Colonic mucosa (tissue), 4 donors: Measurements from ENCODE around the gene MND1. TPM values are rescaled to one million over a fixed set of nuclear protein-coding genes. Genes with fewer than 3 reads are reported as not detected.
"Not testable (repeated sequence)": the region's sequence is repeated elsewhere in the genome, so short reads cannot be mapped to it uniquely, and the experiment has no call there.

Experiments used
- DNase-seq: peaks from one replicate; pipeline ENCODE4 v3.0.0-alpha.2; 2020
- H3K27ac ChIP-seq: fragments of 200-600 bp; one replicate; pipeline ENCODE4 v1.8.0; 2021
- H3K27me3 ChIP-seq: fragments of 200-600 bp; one replicate; pipeline ENCODE4 v1.8.0; 2021
- H3K36me3 ChIP-seq: fragments of 200-600 bp; one replicate; pipeline ENCODE4 v1.8.0; 2021
- H3K4me1 ChIP-seq: fragments of 200-600 bp; one replicate; pipeline ENCODE4 v1.8.0; 2021; ENCODE audit warnings: mild to moderate bottlenecking
- H3K4me3 ChIP-seq: fragments of 200-600 bp; one replicate; pipeline ENCODE4 v1.8.0; 2021
- H3K9ac ChIP-seq, 2 donors: one replicate each; pipeline ENCODE4 v1.7.0; 2013; ENCODE audit warnings: control low read depth in 2 of 2, low read depth in 2 of 2, low read length in 2 of 2
- H3K9me3 ChIP-seq: fragments of 200-600 bp; one replicate; pipeline ENCODE4 v1.8.0; 2021
- CTCF ChIP-seq: fragments of 200-600 bp; IDR thresholded peaks from one replicate; pipeline ENCODE4 v1.8.0; 2022; ENCODE audit warnings: antibody characterized with exemption, mild to moderate bottlenecking
- intact Hi-C: fragments of 100-400 bp; cut with DNase I; formaldehyde crosslinking; loops from one replicate; pipeline ENCODE4 v1.14.1; 2022
- total RNA-seq, 2 donors: library from RNA; stranded (reverse); fragmentation: NEBNext Ultra II Directional in 1 of 2; extraction: Animal tissue kit (Norgen Biotek cat#: 25700) in 1 of 2; gene quantifications; one replicate each; pipeline ENCODE4 v1.2.1, GENCODE V29; 2021
- donor health status: healthy.
- donor health status: DM: no; HTN: no; CAD: no.
- donor health status: DM: no; HTN: no; CAD: no.

MND1 gene
- total RNA-seq, 2 donors from 2014 or later: 4.8 to 11.7 TPM

GRCh38 chr4:153458969-153459368 is 114.5 kb downstream of the MND1 start:
- Histone ChIP-seq H3K9ac (no peak overlapping the region), H3K4me1 (no peaks in the 10 kb centered on the region), H3K27me3 (no peaks in the 10 kb centered on the region), H3K27ac (no peak overlapping the region), H3K36me3 (no peaks in the 10 kb centered on the region), H3K4me3 (no peak overlapping the region), H3K9me3 (no peaks in the 10 kb centered on the region)
- DNase-seq: no peak
- intact Hi-C loops: no loop called here
- no peak for TF ChIP-seq CTCF

GRCh38 chr4:153461549-153461948 is 117.1 kb downstream of the MND1 start:
- intact Hi-C loops, H3K9me3 ChIP-seq, H3K27ac ChIP-seq, H3K4me3 ChIP-seq, H3K27me3 ChIP-seq, DNase-seq, H3K4me1 ChIP-seq, H3K9ac ChIP-seq, H3K36me3 ChIP-seq: not testable (repeated sequence)

GRCh38 chr4:153464068-153464467 is 119.6 kb downstream of the MND1 start:
- H3K27ac ChIP-seq: no peak overlapping the region
- intact Hi-C loops: no loop called here
- DNase-seq: no peak
- no peaks in the 10 kb centered on the region for H3K36me3 ChIP-seq
- TF ChIP-seq CTCF: no peak
- H3K9me3 ChIP-seq: no peaks in the 10 kb centered on the region
- no peak overlapping the region for H3K4me3 ChIP-seq
- peaks cover 5% of the 10 kb centered on the region for H3K4me1 ChIP-seq
- no peak overlapping the region for H3K9ac ChIP-seq
- no peaks in the 10 kb centered on the region for H3K27me3 ChIP-seq

Other genes starting within 250 kb of the MND1 start
- 100 to 1,000 TPM; 120 to 151 TPM for gene TRIM2, start 140.2 kb upstream of the MND1 start, total RNA-seq
- gene TMEM131L, start 121.7 kb downstream of the MND1 start, total RNA-seq: 1 to 10 TPM; 4.8 to 6.2 TPM